Liver (tissue), 9 donors: ENCODE data around the gene ITM2C. TPM values are rescaled to one million over a fixed set of nuclear protein-coding genes. Genes with fewer than 3 reads are reported as not detected.

Experiments
- DNase-seq: peaks from one replicate; pipeline ENCODE4 v3.0.0-alpha.2; 2017; ENCODE audit warnings: low spot score
- H3K27ac ChIP-seq, 2 donors: one replicate each; pipeline ENCODE4 v1.7.0; 2013; ENCODE audit warnings: inconsistent platforms in 2 of 2, low read length in 2 of 2, control low read depth in 1 of 2, low read depth in 1 of 2, mild to moderate bottlenecking in 1 of 2
- H3K27me3 ChIP-seq, 4 donors: one replicate each; pipeline versions ENCODE4 v1.6.1 to v1.7.0; 2013; ENCODE audit warnings: low read length in 3 of 4, inconsistent platforms in 1 of 4, mild to moderate bottlenecking in 1 of 4, moderate library complexity in 1 of 4; ENCODE audit not compliant: control insufficient read depth in 4 of 4, insufficient read depth in 4 of 4
- H3K36me3 ChIP-seq, 4 donors: one replicate each; pipeline versions ENCODE4 v1.6.1 to v1.7.0; 2013; ENCODE audit warnings: low read length in 3 of 4, mild to moderate bottlenecking in 3 of 4, low read depth in 1 of 4, moderate library complexity in 1 of 4; ENCODE audit not compliant: control insufficient read depth in 4 of 4, insufficient read depth in 3 of 4
- H3K4me1 ChIP-seq, 4 donors: one replicate each; pipeline versions ENCODE4 v1.6.1 to v1.7.0; 2013; ENCODE audit warnings: low read length in 3 of 4, mild to moderate bottlenecking in 3 of 4, moderate library complexity in 1 of 4; ENCODE audit not compliant: control insufficient read depth in 4 of 4, insufficient read depth in 4 of 4
- H3K4me3 ChIP-seq, 3 donors: one replicate each; pipeline versions ENCODE4 v1.6.1 to v1.7.0; 2013; ENCODE audit warnings: low read length in 3 of 3, control low read depth in 1 of 3, low read depth in 1 of 3, mild to moderate bottlenecking in 1 of 3
- H3K9ac ChIP-seq, 2 donors: one replicate each; pipeline ENCODE4 v1.7.0; 2013; ENCODE audit warnings: low read length in 2 of 2, mild to moderate bottlenecking in 2 of 2, moderate library complexity in 2 of 2, control low read depth in 1 of 2, low read depth in 1 of 2
- H3K9me3 ChIP-seq, 4 donors: one replicate each; pipeline versions ENCODE4 v1.6.1 to v1.7.0; 2013; ENCODE audit warnings: low read length in 3 of 4; ENCODE audit not compliant: control insufficient read depth in 4 of 4
- EGR1 ChIP-seq, 2 donors: IDR thresholded peaks; 2 replicates each; pipeline ENCODE4 v1.6.1; 2016 to 2018; ENCODE audit warnings: antibody characterized with exemption in 2 of 2, low read depth in 2 of 2
- FOXA1 ChIP-seq: IDR thresholded peaks from 2 replicates; pipeline ENCODE4 v1.6.1; 2016; ENCODE audit warnings: antibody characterized with exemption
- FOXA2 ChIP-seq: IDR thresholded peaks from 2 replicates; pipeline ENCODE4 v1.6.1; 2016; ENCODE audit warnings: antibody characterized with exemption
- GABPA ChIP-seq, 2 donors: IDR thresholded peaks in 1 of 2; conservative IDR thresholded peaks in 1 of 2; 2 replicates each; pipeline ENCODE4 v1.6.1; 2016; ENCODE audit warnings: antibody characterized with exemption in 2 of 2, mild to moderate bottlenecking in 1 of 2, moderate library complexity in 1 of 2
- HNF4A ChIP-seq, 2 donors: conservative IDR thresholded peaks; 2 replicates each; pipeline ENCODE4 v1.6.1; 2016; ENCODE audit warnings: antibody characterized with exemption in 2 of 2, mild to moderate bottlenecking in 2 of 2
- HNF4G ChIP-seq: IDR thresholded peaks from 2 replicates; pipeline ENCODE4 v1.6.1; 2016; ENCODE audit warnings: antibody characterized with exemption
- JUND ChIP-seq, 2 donors: IDR thresholded peaks; 2 replicates each; pipeline ENCODE4 v1.6.1; 2016; ENCODE audit warnings: antibody characterized with exemption in 2 of 2
- NR2F2 ChIP-seq: IDR thresholded peaks from 2 replicates; pipeline ENCODE4 v1.6.1; 2016; ENCODE audit warnings: antibody characterized with exemption
- RAD21 ChIP-seq, 2 donors: IDR thresholded peaks; 2 replicates each; pipeline ENCODE4 v1.6.1; 2016; ENCODE audit warnings: antibody characterized with exemption in 2 of 2, mild to moderate bottlenecking in 2 of 2
- RXRA ChIP-seq, 2 donors: IDR thresholded peaks; 2 replicates each; pipeline ENCODE4 v1.6.1; 2017 to 2018; ENCODE audit warnings: antibody characterized with exemption in 2 of 2, mild to moderate bottlenecking in 1 of 2
- SP1 ChIP-seq: IDR thresholded peaks from 2 replicates; pipeline ENCODE4 v1.6.1; 2018; ENCODE audit warnings: antibody characterized with exemption, mild to moderate bottlenecking
- TAF1 ChIP-seq: conservative IDR thresholded peaks from 2 replicates; pipeline ENCODE4 v1.6.1; 2016; ENCODE audit warnings: antibody characterized with exemption, mild to moderate bottlenecking
- YY1 ChIP-seq: IDR thresholded peaks from 2 replicates; pipeline ENCODE4 v1.6.1; 2016; ENCODE audit warnings: antibody characterized with exemption, mild to moderate bottlenecking
- WGBS: extraction: QIAGEN DNeasy Blood & Tissue Kit; methylation state at CpG from one replicate; pipeline ENCODE4 v1.1.7; 2013; 5-methylcytosine and 5-hydroxymethylcytosine counted together
- polyA plus RNA-seq, 2 donors: library from polyadenylated mRNA; stranded (reverse) in 1 of 2; unstranded in 1 of 2; fragments of 200-250 nt in 1 of 2; fragments of >200 nt in 1 of 2; fragmentation: Nextera tagmentation in 1 of 2; extraction: Ambion mirVana in 1 of 2; gene quantifications; one replicate each; pipeline versions ENCODE4 v1.2.1 to v1.2.3, GENCODE V29; 2013 to 2015
- total RNA-seq, 2 donors: library from RNA; depleted of rRNA; stranded (reverse); fragments of >200 nt; gene quantifications; one replicate each; pipeline ENCODE4 v1.2.3, GENCODE V29; 2014
- TF ChIP-seq, protein P1 (sequence below): IDR thresholded peaks from 2 replicates; pipeline ENCODE4 v1.6.1; 2016; ENCODE audit warnings: antibody characterized with exemption
- TF ChIP-seq, protein P2 (sequence below): IDR thresholded peaks from 2 replicates; pipeline ENCODE4 v1.6.1; 2016; ENCODE audit warnings: antibody characterized with exemption
- TF ChIP-seq, protein P3 (sequence below): IDR thresholded peaks from 2 replicates; pipeline ENCODE4 v1.6.1; 2016; ENCODE audit warnings: antibody characterized with exemption
- TF ChIP-seq, protein P4 (sequence below): fragments of 150-350 bp; IDR thresholded peaks from 2 replicates; pipeline ENCODE4 v1.5.1; 2017; ENCODE audit warnings: improper control_type of control experiment, low read depth, low read length; ENCODE audit not compliant: missing input control
- donor health status: healthy.
- donor health status: healthy.
- donor health status: healthy.
- donor health status: healthy.
- donor health status: healthy.

ITM2C gene
- total and polyA plus RNA-seq, 4 donors: 13.6 to 45.2 (median 27.6) TPM

DNA sequence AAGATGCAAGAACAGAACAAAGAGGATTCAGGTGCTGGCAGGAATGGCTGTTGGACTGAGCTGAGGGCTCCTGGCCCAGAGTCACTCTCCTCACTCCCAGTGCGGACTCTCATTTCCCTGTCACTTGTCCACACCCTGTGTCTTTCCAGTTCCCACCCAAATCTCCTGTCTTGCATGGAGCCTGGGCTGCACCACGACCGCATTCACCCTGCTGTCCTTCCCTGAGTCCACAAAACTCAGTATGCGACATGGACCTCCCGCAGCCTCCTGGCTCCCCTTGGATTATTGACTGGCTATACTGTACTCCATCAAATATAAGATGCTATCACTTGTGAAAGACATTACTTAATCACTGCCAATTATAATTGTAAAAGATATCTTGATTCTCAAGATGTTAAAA lies 2.5 kb upstream of the ITM2C start:
- H3K4me3 ChIP-seq: no peak overlapping the region
- peaks cover 0 to 3% (median 0%) of the 10 kb centered on the region in 4 donors for H3K27me3 ChIP-seq
- 89% methylated on average over 5 of the region's 5 CpGs for WGBS

DNA sequence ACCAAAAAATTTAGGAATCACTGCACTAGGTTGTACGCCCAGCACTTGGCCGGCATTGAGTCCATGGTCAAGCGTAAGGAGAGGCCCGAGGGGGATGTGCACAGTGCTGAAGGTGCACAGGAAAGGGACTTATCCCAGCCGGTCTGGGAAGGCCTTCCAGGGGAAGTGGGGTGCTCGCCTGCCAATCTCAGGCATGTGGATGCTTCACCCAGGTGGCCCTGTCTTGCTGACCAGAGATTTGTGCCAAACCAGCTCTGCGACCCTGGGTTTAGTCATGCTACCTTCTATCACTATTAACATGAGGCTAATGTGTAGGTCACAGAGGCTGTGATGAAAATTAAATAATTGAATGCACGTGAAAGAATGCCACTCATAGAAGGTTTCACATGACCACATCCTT lies 1.7 kb upstream of the ITM2C start:
- H3K27ac ChIP-seq: no peak overlapping the region
- no peaks in the 10 kb centered on the region for H3K36me3 ChIP-seq
- H3K9me3 ChIP-seq: no peaks in the 10 kb centered on the region
- H3K9ac ChIP-seq: no peak overlapping the region
- H3K4me3 ChIP-seq: no peak overlapping the region
- H3K4me1 ChIP-seq: peaks cover 0 to 11% (median 6%) of the 10 kb centered on the region in 4 donors
- WGBS: 73% methylated on average over 8 of the region's 8 CpGs
- DNase-seq: no peak
- H3K27me3 ChIP-seq: no peaks in the 10 kb centered on the region
- TF ChIP-seq TAF1: no peak
- no peak for TF ChIP-seq RAD21 (IDR thresholded peaks at IDR 0.05)
- no peak for TF ChIP-seq FOXA1
- TF ChIP-seq, protein P1, sequence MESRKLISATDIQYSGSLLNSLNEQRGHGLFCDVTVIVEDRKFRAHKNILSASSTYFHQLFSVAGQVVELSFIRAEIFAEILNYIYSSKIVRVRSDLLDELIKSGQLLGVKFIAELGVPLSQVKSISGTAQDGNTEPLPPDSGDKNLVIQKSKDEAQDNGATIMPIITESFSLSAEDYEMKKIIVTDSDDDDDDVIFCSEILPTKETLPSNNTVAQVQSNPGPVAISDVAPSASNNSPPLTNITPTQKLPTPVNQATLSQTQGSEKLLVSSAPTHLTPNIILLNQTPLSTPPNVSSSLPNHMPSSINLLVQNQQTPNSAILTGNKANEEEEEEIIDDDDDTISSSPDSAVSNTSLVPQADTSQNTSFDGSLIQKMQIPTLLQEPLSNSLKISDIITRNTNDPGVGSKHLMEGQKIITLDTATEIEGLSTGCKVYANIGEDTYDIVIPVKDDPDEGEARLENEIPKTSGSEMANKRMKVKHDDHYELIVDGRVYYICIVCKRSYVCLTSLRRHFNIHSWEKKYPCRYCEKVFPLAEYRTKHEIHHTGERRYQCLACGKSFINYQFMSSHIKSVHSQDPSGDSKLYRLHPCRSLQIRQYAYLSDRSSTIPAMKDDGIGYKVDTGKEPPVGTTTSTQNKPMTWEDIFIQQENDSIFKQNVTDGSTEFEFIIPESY: no peak
- TF ChIP-seq RXRA (IDR thresholded peaks at IDR 0.05): no peak
- TF ChIP-seq HNF4A (conservative IDR thresholded peaks at IDR 0.05): no peak
- TF ChIP-seq YY1: no peak
- TF ChIP-seq HNF4G: no peak
- TF ChIP-seq EGR1 (IDR thresholded peaks at IDR 0.05; ENCODE audit: low read depth in 2 of 2): no peak
- TF ChIP-seq SP1: no peak
- TF ChIP-seq, protein P2, sequence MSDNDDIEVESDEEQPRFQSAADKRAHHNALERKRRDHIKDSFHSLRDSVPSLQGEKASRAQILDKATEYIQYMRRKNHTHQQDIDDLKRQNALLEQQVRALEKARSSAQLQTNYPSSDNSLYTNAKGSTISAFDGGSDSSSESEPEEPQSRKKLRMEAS: no peak
- no peak for TF ChIP-seq JUND (IDR thresholded peaks at IDR 0.05)
- TF ChIP-seq NR2F2: no peak
- TF ChIP-seq FOXA2: no peak
- no peak for TF ChIP-seq GABPA (IDR thresholded peaks at IDR 0.05 in 1 of 2, conservative IDR thresholded peaks at IDR 0.05 in 1 of 2)
- TF ChIP-seq, protein P3, sequence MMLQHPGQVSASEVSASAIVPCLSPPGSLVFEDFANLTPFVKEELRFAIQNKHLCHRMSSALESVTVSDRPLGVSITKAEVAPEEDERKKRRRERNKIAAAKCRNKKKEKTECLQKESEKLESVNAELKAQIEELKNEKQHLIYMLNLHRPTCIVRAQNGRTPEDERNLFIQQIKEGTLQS: no peak
- TF ChIP-seq, protein P4, sequence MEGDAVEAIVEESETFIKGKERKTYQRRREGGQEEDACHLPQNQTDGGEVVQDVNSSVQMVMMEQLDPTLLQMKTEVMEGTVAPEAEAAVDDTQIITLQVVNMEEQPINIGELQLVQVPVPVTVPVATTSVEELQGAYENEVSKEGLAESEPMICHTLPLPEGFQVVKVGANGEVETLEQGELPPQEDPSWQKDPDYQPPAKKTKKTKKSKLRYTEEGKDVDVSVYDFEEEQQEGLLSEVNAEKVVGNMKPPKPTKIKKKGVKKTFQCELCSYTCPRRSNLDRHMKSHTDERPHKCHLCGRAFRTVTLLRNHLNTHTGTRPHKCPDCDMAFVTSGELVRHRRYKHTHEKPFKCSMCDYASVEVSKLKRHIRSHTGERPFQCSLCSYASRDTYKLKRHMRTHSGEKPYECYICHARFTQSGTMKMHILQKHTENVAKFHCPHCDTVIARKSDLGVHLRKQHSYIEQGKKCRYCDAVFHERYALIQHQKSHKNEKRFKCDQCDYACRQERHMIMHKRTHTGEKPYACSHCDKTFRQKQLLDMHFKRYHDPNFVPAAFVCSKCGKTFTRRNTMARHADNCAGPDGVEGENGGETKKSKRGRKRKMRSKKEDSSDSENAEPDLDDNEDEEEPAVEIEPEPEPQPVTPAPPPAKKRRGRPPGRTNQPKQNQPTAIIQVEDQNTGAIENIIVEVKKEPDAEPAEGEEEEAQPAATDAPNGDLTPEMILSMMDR: no peak

More for the DNA sequence above, 2.5 kb upstream of the ITM2C start:
- Histone ChIP-seq H3K36me3 (no peaks in the 10 kb centered on the region), H3K9ac (no peak overlapping the region), H3K4me1 (peaks cover 0 to 9% (median 6%) of the 10 kb centered on the region in 4 donors), H3K9me3 (no peaks in the 10 kb centered on the region), H3K27ac (no peak overlapping the region)
- no peak for DNase-seq
- TF ChIP-seq NR2F2 (no peak), RXRA (IDR thresholded peaks at IDR 0.05) (no peak), FOXA1 (no peak), FOXA2 (no peak), TAF1 (no peak), JUND (IDR thresholded peaks at IDR 0.05) (no peak), RAD21 (IDR thresholded peaks at IDR 0.05) (no peak), GABPA (IDR thresholded peaks at IDR 0.05 in 1 of 2, conservative IDR thresholded peaks at IDR 0.05 in 1 of 2) (no peak), SP1 (no peak)
- TF ChIP-seq, protein P4: no peak
- TF ChIP-seq, protein P3: no peak
- TF ChIP-seq, protein P2: no peak
- TF ChIP-seq, protein P1: no peak
